HepG2 (cell line): ENCODE measurements around the gene MYD88. TPM values are rescaled to one million over a fixed set of nuclear protein-coding genes. Genes with fewer than 3 reads are reported as not detected.
A peak's percentile ranks its signal among the peaks of the same experiment; 100 is the strongest.

ENCODE experiments used
- ATAC-seq: fragments of 200-7000 bp; cut with Tn5 transposase; 3 replicates; pipeline ENCODE4 v1.9.1; 2020; ENCODE audit warnings: mild to moderate bottlenecking, moderate library complexity
- BruUV-seq: library from RNA; stranded (reverse); fragments of 400-500 nt; replicated peaks from 2 replicates; lab custom pipeline; 2021; lab: Mats Ljungman, UMichigan
- CTCF ChIA-PET: fragments of 300-600 bp; formaldehyde crosslinking; extraction: SDS; loops from one replicate; lab custom pipeline; 2021; ENCODE audit warnings: low total read pairs, inconsistent platforms, low intra/inter-chr PET ratio; lab: Yijun Ruan, JAX
- POLR2A ChIA-PET: fragments of 350-600 bp; sonication (Branson Sonifier 250); formaldehyde crosslinking; loops from one replicate; lab custom pipeline; 2020; ENCODE audit warnings: antibody characterized with exemption, inconsistent platforms; lab: Yijun Ruan, JAX
- DNase-seq: peaks from one replicate; pipeline ENCODE4 v3.0.0-alpha.2; 2015; ENCODE audit warnings: low spot score
- FAIRE-seq: peaks from 3 replicates; lab custom pipeline; 2011; peaks lifted over from hg19 to GRCh38; lab: Jason Lieb, UNC
- H2AFZ ChIP-seq: one replicate; pipeline ENCODE4 v1.6.1; 2011; ENCODE audit warnings: low read length, inconsistent platforms
- H3K27ac ChIP-seq: fragments of 300-600 bp; 3 replicates; pipeline ENCODE4 v1.8.0; 2011; ENCODE audit warnings: mixed run types, mild to moderate bottlenecking, mixed read lengths, low read length, inconsistent platforms; ENCODE audit not compliant: insufficient read depth; ENCODE audit errors: extremely low read length
- H3K27me3 ChIP-seq, 2 experiments: fragments of 200-600 bp in 1 of 2; 2 replicates in 1 of 2; 3 replicates in 1 of 2; pipeline versions ENCODE4 v1.6.0 to v1.8.0; 2011; ENCODE audit warnings: low read length in 2 of 2, mild to moderate bottlenecking in 2 of 2, moderate library complexity in 2 of 2, inconsistent platforms in 1 of 2; ENCODE audit not compliant: insufficient read depth in 2 of 2, control insufficient read depth in 1 of 2
- H3K36me3 ChIP-seq, 2 experiments: fragments of 200-600 bp in 1 of 2; replicated peaks in 1 of 2; 2 replicates in 1 of 2; 3 replicates in 1 of 2; pipeline versions ENCODE4 v1.5.1 to v1.8.0; 2011; ENCODE audit warnings: low read length in 2 of 2, inconsistent platforms in 1 of 2; ENCODE audit not compliant: insufficient read depth in 2 of 2, control insufficient read depth in 1 of 2
- H3K4me1 ChIP-seq: 2 replicates; pipeline ENCODE4 v1.5.1; 2012; ENCODE audit warnings: low read length, inconsistent platforms; ENCODE audit not compliant: insufficient read depth
- H3K4me2 ChIP-seq: 2 replicates; pipeline ENCODE4 v1.6.0; 2011; ENCODE audit warnings: low read depth, low read length, inconsistent platforms
- H3K4me3 ChIP-seq, 3 experiments: fragments of 200-600 bp in 1 of 3; sonication (generic), shearing (Covaris generic) in 1 of 3; replicated peaks in 1 of 3; 2 replicates each; pipeline ENCODE4 v1.5.1; 2011 to 2016; ENCODE audit warnings: low read length in 3 of 3, inconsistent platforms in 2 of 3, low read depth in 2 of 3, mild to moderate bottlenecking in 2 of 3, control low read depth in 1 of 3, mixed read lengths in 1 of 3; ENCODE audit not compliant: insufficient read depth in 1 of 3
- H3K79me2 ChIP-seq: one replicate; pipeline ENCODE4 v1.6.1; 2011; ENCODE audit warnings: low read length, inconsistent platforms; ENCODE audit not compliant: insufficient read depth
- H3K9ac ChIP-seq: 2 replicates; pipeline ENCODE4 v1.6.0; 2011; ENCODE audit warnings: mild to moderate bottlenecking, low read depth, low read length, inconsistent platforms; ENCODE audit not compliant: insufficient read depth
- H3K9me3 ChIP-seq: 2 replicates; pipeline ENCODE4 v1.5.1; 2012; ENCODE audit warnings: mild to moderate bottlenecking, low read length
- H4K20me1 ChIP-seq: 2 replicates; pipeline ENCODE4 v1.6.0; 2011; ENCODE audit warnings: inconsistent platforms, mild to moderate bottlenecking, low read length, moderate library complexity; ENCODE audit not compliant: insufficient read depth
- AFF4 ChIP-seq: sonication (generic); formaldehyde crosslinking; IDR thresholded peaks from 2 replicates; pipeline ENCODE4 v1.4.0; 2020; ENCODE audit warnings: missing genetic modification reagents
- CBFB ChIP-seq: sonication (generic); formaldehyde crosslinking; IDR thresholded peaks from 2 replicates; pipeline ENCODE4 v1.4.0; 2020; ENCODE audit warnings: missing genetic modification reagents
- FOXA3 ChIP-seq: IDR thresholded peaks from 2 replicates; pipeline ENCODE4 v1.6.1; 2016; ENCODE audit warnings: missing genetic modification reagents, missing compliant biosample characterization
- GATAD1 ChIP-seq: IDR thresholded peaks from 2 replicates; pipeline ENCODE4 v1.6.1; 2016; ENCODE audit warnings: missing genetic modification reagents, missing compliant biosample characterization
- HMG20A ChIP-seq: IDR thresholded peaks from 2 replicates; pipeline ENCODE4 v1.6.1; 2016; ENCODE audit warnings: borderline replicate concordance
- LRRFIP1 ChIP-seq: sonication (generic); formaldehyde crosslinking; conservative IDR thresholded peaks from 2 replicates; pipeline ENCODE4 v1.4.0; 2020; ENCODE audit warnings: missing genetic modification reagents
- TEAD3 ChIP-seq: optimal IDR thresholded peaks from 2 replicates; pipeline ENCODE3; 2016; ENCODE audit warnings: borderline replicate concordance
- ZFX ChIP-seq: sonication (generic); formaldehyde crosslinking; IDR thresholded peaks from 2 replicates; pipeline ENCODE4 v1.4.0; 2020; ENCODE audit warnings: mild to moderate bottlenecking, low read depth, missing genetic modification reagents, moderate library complexity
- ZNF646 ChIP-seq: sonication (generic); formaldehyde crosslinking; IDR thresholded peaks from 2 replicates; pipeline ENCODE4 v1.9.0; 2021; ENCODE audit warnings: mild to moderate bottlenecking, missing genetic modification reagents
- ZNF850 ChIP-seq: sonication (generic); formaldehyde crosslinking; conservative IDR thresholded peaks from 2 replicates; pipeline ENCODE4 v1.9.0; 2021; ENCODE audit warnings: mild to moderate bottlenecking, missing genetic modification reagents
- WGBS: methylation state at CpG from one replicate; pipeline ENCODE4 v1.1.6; 2017; ENCODE audit warnings: low lambda C conversion rate; 5-methylcytosine and 5-hydroxymethylcytosine counted together
- in situ Hi-C: cut with HindIII; loops from 2 replicates; pipeline ENCODE4 v1.10.0; 2017; ENCODE audit warnings: low pct_unique_long_range_greater_than_20kb; ENCODE audit not compliant: extremely low pct_ligation_motif_present
- intact Hi-C: fragments of 100-400 bp; cut with micrococcal nuclease; formaldehyde crosslinking; loops from one replicate; pipeline ENCODE4 v1.10.0; 2022; ENCODE audit not compliant: unreplicated experiment
- polyA plus RNA-seq, 8 experiments: library from polyadenylated mRNA; depleted of rRNA in 3 of 8; stranded (reverse) in 7 of 8; unstranded in 1 of 8; fragments of >200 nt; fragmentation: Illumina TruSeq in 4 of 8; extraction: Trizol in 4 of 8; gene quantifications; 2 replicates each; pipeline versions ENCODE4 v1.2.1 to v1.2.3, GENCODE V29; 2011 to 2016; ENCODE audit warnings: low read depth in 4 of 8, missing spikeins in 1 of 8, mixed read lengths in 1 of 8; ENCODE audit not compliant: insufficient read depth in 1 of 8
- total RNA-seq, 5 experiments: library from RNA; depleted of rRNA; stranded (reverse); fragments of >200 nt; fragmentation: Illumina TruSeq; extraction: Trizol; gene quantifications; 2 replicates each; pipeline ENCODE4 v1.2.3, GENCODE V29; 2016; ENCODE audit warnings: low read depth in 1 of 5

MYD88 gene
- total and polyA plus RNA-seq, 2 of the 13 experiments (the other 11 are each of a cell fraction or from before 2014, with no cell fraction given): 7.6 to 32.7 TPM

- H3K9ac ChIP-seq: no peak overlapping the region
- H3K4me1 ChIP-seq: peaks cover 18% of the 10 kb centered on the region; the same call in 1 of the 2 replicates
- H3K79me2 ChIP-seq: no peaks in the 10 kb centered on the region
- H3K27ac ChIP-seq: peak overlapping the region; percentile 14
- intact Hi-C loops (loop anchor here (1.0 to 2.0 kb wide), 2 partner anchors 15 to 164 kb away; partner anchors contain the start of gene SLC22A14), in situ Hi-C loops (loop anchor here (10.0 kb wide), 1 partner anchor 157 kb away; no protein-coding TSS in a partner anchor)
- peaks cover 13 to 30% of the 10 kb centered on the region in 2 experiments for H3K36me3 ChIP-seq
- peak; percentile 65 for DNase-seq
- no peak overlapping the region for H3K4me3 ChIP-seq
- 88% methylated on average over 6 of the region's 11 CpGs for WGBS
- ChIA-PET POLR2A (interaction anchor here (1.0 to 8.0 kb wide), 5 partner anchors 13 to 180 kb away, joined by 3 to 87 read pairs (median 25); partner anchors contain the start of genes ACAA1, MYD88 and OXSR1), CTCF (interaction anchor here (0.7 kb wide), 1 partner anchor 180 kb away, joined by 3 read pairs; no protein-coding TSS in a partner anchor)
- H3K9me3 ChIP-seq: no peaks in the 10 kb centered on the region
- BruUV-seq: no TSS peak
- peak; percentile 53 for ATAC-seq
- H3K27me3 ChIP-seq: peaks cover 0 to 8% of the 10 kb centered on the region in 2 experiments; a peak in 1 of 5 replicates
- peaks cover 15% of the 10 kb centered on the region for H4K20me1 ChIP-seq
- no peak overlapping the region for H3K4me2 ChIP-seq
- FAIRE-seq: peak; percentile 84
- H2AFZ ChIP-seq: no peak overlapping the region
- peak; percentile 15; the same call in 1 of the 2 replicates for TF ChIP-seq ZNF646
- no peak for TF ChIP-seq LRRFIP1 (CRISPR knock-in tag)
- TF ChIP-seq GATAD1 (CRISPR knock-in tag): no peak
- no peak for TF ChIP-seq HMG20A (CRISPR knock-in tag)
- TF ChIP-seq TEAD3: peak; percentile 76
- no peak for TF ChIP-seq AFF4 (CRISPR knock-in tag)
- 0 out of 2 replicates have a peak, but pooled peaks have one; percentile 31 for TF ChIP-seq CBFB (CRISPR knock-in tag)
- TF ChIP-seq ZFX: peak; percentile 26; the same call in 1 of the 2 replicates
- no peak for TF ChIP-seq FOXA3 (CRISPR knock-in tag)
- no peak for TF ChIP-seq ZNF850 (CRISPR knock-in tag)
Observed at GRCh38 chr3:38117748-38118420, 20.6 kb upstream of the MYD88 start.
